HG03103 (cell line): ENCODE measurements around the gene SCRG1.

Experiments used
- ATAC-seq: cut with Tn5 transposase; IDR thresholded peaks from one replicate; pipeline ENCODE4 v1.9.1; 2021; ENCODE audit warnings: low read depth; ENCODE audit not compliant: unreplicated experiment

The SCRG1 gene

DNA sequence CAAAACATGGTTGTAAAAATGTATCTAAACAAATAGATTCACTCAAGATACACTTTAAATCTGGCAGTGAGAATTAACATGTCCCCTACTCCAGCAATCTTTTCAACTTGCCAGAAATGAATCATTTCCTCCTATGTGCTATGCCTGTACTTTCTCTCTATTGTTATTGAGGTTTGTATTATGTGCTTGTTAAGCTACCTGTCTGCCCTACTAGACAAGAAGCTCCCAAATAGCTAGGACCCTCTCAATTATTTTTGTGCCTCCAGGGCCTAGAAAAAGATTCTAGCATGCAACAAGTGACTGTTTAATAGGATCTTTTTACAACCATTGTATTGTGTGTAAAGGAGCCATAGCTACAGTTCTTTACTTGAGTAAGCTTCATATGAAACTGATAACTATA is 31.6 kb downstream of the SCRG1 start:
- ATAC-seq = peak; percentile 20

DNA sequence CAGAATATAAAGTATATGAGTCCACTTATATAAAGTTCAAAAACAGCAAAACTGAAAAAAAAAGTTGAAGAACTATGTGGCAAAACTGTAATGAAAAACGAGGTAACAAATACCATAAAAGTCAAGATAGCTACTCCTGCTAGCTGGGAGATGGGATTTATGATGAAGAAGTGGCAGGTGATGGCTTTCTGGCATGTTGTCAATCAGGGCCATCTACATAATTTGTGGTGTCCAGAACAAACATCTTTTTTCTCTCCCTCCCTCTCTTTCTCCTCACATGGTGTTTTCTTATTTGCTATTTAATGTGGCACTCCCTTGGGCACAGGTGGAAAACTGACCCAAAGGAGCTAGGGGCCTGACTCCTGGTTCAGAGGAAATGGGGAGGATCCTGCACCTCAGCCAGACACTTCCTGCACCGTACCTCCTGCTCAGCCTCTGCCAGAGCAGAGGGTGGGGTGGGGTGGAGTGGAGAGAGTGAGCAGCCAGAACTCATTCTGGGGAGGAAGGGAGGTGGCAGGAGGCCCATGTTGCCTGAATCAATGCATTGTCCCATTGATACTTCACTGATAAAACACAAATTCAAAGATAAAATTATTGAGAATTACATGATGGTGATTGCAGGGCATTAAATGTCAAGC is 33.4 kb downstream of the SCRG1 start:
- ATAC-seq = no peak

DNA sequence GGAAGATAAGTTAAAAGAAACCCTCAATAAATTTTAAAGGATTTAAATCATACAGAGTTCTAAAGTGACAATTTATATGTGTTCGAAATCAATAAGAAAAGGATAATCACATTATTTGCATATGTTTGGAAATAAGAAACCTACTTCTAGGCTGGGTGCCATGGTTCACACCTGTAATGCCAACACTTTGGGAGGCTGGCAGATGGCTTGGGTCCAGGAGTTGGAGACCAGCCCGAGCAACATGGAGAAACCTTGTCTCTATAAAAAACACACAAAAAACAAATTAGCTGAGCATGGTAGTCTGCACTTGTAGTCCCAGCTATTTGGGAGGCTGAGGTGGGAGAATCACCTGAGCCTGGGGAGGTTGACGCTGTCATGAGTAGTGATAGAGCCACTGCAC is 36.2 kb downstream of the SCRG1 start:
- no peak for ATAC-seq

DNA sequence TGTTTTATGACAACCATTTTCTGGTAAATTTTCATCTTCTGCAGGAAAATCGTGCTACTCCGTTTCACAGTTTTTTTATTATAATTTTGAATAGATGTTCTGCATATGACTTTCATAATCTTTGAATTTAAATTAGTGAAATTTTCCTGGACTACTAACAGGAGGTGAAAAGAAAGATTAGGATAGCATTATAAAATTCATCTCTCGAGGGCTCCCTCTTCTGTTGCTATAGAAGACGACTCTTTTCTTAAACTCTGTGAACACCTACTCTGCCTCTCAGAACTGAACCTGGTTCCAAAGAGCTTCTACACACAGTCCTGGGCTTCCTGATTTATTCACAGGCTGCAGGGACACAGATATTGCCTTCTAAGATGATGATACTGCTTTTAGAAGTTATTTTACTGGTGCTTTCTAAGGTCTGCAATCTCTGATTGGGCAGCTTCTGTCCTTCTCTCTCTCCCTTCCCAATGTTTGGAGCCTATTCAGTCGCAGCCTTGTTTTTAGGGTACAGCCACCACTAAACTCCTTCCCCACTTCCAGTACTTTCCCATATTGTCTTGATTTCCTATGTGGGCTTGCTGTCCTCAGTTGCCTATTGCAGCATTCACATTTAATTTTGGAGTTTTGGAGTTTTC is 38.2 kb downstream of the SCRG1 start:
- ATAC-seq = no peak

DNA sequence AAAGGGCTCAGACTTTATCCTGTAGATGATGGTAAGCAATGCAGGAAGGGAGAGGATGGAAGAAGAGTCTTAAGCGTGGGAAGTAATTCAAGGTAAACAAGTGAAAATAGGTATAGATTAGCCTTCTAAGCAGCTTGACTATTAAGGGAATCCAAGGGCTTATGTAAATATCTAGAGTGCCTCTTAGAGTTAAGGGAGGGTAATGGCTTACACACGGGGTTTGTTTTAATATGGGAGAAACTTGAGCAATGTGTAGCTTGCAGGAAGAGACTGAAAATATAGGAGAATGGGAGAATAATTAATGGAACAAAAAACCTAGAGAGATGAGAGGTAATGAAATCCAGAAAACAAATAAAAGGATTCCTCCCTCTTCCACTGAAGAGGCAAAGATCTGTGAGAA is 41.0 kb downstream of the SCRG1 start:
- ATAC-seq = no peak

DNA sequence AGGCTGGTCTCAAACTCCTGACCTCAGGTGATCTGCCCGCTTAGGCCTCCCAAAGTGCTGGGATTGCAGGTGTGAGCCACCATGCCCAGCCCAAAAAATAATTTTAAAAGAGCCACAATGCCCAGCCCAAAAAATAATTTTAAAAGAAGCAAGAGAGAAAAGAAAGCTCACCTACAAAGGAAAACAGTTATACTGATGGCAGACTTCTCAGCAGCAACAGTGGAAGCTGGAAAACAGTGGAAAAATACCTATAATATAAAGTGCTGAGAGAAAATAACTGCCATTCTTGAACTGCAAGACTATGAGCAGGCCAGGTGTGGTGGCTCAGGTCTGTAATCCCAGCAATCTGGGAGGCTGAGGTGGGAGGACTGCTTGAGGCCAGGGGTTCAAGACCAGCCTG is 51.4 kb downstream of the SCRG1 start:
- no peak for ATAC-seq

DNA sequence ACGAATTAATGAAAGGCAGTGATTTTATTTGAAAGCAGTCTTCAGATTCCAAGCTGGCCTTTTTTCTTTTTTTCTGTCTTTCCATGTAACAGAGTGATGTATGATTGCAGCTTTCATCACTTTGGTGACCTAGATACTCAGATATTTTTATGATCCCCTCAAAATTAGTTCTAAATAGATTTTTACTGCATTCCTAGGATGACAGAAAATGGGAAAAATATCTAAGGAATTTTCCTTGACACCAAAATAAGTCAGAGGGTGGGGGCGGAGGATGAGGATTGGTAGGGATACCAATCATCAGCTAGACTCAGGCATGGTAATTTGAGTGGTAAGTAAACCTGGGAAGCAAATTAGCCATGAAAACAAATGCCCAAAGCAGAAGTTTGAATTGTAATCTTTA is 52.8 kb downstream of the SCRG1 start:
- ATAC-seq = no peak

DNA sequence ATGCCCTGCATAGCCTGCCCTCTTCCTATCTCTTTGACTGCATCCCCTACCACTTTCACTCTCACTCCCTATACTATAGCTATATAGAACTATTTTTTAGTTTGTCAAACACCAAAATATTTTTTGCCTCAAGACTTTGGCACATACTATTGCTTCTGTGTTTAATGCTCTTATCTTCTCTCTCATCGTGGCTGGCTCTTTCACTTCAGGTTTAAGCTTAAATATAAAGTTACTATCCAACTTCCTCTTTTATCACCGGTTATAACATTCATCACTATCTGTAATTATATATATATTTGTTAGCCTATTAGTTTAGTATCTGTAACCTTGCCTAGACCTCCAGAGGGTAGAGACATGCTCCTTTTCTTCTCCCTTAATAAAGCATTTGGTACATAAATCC is 53.3 kb downstream of the SCRG1 start:
- no peak for ATAC-seq

DNA sequence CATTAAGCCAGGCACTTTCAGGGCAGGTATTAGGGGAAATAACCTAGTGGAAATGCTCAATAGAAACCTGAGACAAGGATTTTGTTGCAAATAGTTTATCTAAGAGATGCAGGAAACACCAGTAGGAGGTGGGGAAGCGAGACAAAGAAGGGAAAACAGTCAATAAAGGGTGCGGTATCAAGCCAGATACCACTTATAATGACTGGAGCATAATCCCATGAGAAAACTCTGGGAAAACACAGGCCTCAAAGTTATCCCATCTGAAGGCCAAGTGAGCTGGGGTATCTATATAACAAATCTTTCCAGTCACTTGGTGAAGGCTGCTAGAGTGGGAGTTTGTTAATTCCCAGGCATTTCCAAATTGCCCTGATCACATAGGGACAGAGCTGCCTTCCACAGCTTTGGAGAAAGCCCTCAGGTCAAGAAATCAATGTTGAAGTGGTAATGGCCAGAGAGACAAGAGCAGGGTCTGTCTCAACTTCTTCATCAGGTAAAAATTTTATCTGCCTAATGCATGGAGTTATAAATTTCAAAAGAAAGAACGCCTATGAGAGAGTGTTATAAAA is 55.0 kb downstream of the SCRG1 start:
- no peak for ATAC-seq

DNA sequence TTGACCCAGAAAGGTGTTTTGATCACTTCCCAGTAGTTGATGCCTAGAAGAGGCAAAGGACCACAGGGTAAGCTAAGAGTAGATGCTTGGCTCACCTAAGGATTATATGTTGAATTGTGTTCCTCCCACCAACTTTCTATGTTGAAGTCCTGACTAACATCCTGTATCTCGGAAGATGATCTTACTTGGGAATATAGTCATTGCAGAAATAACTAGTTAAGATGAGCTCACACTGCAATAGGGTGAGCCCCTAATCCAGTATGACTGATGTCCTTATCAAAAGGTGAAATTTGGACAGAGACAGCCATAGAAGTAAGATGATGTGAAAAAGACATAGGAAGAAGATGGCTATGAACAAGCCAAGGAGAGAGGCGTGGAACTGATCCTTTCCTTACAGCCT is 61.5 kb downstream of the SCRG1 start:
- no peak for ATAC-seq

DNA sequence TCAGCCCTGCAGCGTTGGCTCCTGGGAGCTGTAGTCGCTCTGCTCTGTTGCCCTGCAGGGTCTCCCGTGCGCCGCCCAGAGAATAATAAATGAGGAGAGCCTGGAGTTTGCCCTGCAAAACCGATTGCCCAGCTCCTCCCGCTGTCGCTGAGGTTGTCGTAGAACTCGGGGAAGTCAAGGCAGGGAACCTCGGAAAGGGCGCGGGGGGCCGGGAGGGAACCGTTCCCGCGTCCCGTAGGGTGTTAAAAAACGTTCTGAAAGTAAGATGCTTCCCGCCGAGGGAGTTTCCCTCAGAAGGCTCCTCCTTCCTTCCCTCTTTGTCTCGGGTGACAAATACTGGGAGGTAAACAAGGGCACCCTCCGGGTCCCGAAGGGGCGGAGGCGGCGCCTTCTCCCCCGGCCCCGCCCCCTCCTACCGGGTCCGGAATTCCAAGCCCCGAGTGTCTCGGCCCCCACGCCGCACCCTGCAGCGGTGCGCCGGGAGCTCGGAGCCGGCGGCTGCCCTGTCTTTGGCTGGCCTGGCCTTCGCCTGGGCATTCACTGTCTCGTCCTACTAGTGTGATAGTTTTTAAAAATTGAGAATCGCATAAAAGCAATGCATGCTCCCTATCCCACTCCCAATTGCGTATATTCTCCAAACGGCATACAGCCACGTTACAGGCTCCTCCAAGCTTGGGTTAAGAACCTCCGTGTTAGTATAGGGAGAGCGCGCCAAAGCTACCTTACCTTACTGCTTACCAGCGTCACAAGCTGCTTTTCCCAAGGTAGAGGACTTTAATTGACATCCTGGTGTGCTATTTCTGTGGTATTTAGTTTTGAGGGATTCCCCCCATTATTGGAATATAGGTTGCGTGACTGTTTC is 63.8 kb downstream of the SCRG1 start:
- ATAC-seq = peak; percentile 28
